Upper lobe of left lung (tissue), 6 donors: ENCODE results near the gene AQP1. TPM values are rescaled to one million over a fixed set of nuclear protein-coding genes. Genes with fewer than 3 reads are reported as not detected.

Experiments used
- ATAC-seq, 2 donors: fragments of 200-7000 bp; cut with Tn5 transposase; one replicate each; pipeline ENCODE4 v1.9.1; 2022; ENCODE audit warnings: mild to moderate bottlenecking in 2 of 2, moderate library complexity in 2 of 2; ENCODE audit not compliant: low FRiP score in 2 of 2
- DNase-seq, 2 donors: peaks; one replicate each; pipeline ENCODE4 v3.0.0-alpha.2; 2019 to 2020
- H3K27ac ChIP-seq, 4 donors: fragments of 200-600 bp; sonication (generic); one replicate each; pipeline ENCODE4 v1.5.1; 2016 to 2019
- H3K27me3 ChIP-seq, 4 donors: fragments of 200-600 bp; sonication (generic); one replicate each; pipeline ENCODE4 v1.5.1; 2017 to 2019
- H3K36me3 ChIP-seq, 4 donors: fragments of 200-600 bp; sonication (generic); one replicate each; pipeline ENCODE4 v1.5.1; 2016 to 2019
- H3K4me1 ChIP-seq, 4 donors: fragments of 200-600 bp; sonication (generic); one replicate each; pipeline ENCODE4 v1.5.1; 2018 to 2019
- H3K4me3 ChIP-seq, 4 donors: fragments of 200-600 bp; sonication (generic); one replicate each; pipeline ENCODE4 v1.5.1; 2017 to 2019; ENCODE audit warnings: mild to moderate bottlenecking in 2 of 4, moderate library complexity in 1 of 4
- H3K9me3 ChIP-seq, 4 donors: fragments of 200-600 bp; sonication (generic); one replicate each; pipeline ENCODE4 v1.5.1; 2018 to 2019
- CTCF ChIP-seq, 6 experiments: fragments of 450-650 bp in 4 of 6; fragments of 200-600 bp in 2 of 6; sonication (generic) in 2 of 6; IDR thresholded peaks; one replicate each; pipeline ENCODE4 v1.5.1; 2016 to 2019; ENCODE audit warnings: antibody characterized with exemption in 6 of 6
- EP300 ChIP-seq, 4 donors: sonication (generic); formaldehyde crosslinking; IDR thresholded peaks; one replicate each; pipeline ENCODE4 v1.5.1; 2017; ENCODE audit warnings: antibody characterized with exemption in 4 of 4, control low read depth in 2 of 4
- POLR2A ChIP-seq, 4 donors: fragments of 450-650 bp; IDR thresholded peaks; one replicate each; pipeline ENCODE4 v1.5.1; 2016 to 2017; ENCODE audit warnings: antibody characterized with exemption in 4 of 4, mild to moderate bottlenecking in 2 of 4
- POLR2AphosphoS5 ChIP-seq, 2 donors: sonication (generic); formaldehyde crosslinking; IDR thresholded peaks; one replicate each; pipeline ENCODE4 v1.5.1; 2017; ENCODE audit warnings: antibody characterized with exemption in 2 of 2
- WGBS, 2 donors: methylation state at CpG; one replicate each; pipeline ENCODE4 v1.1.5; 2017 to 2018; 5-methylcytosine and 5-hydroxymethylcytosine counted together
- total RNA-seq, 6 donors: library from RNA; depleted of rRNA in 4 of 6; stranded (reverse); fragments of >200 nt in 4 of 6; gene quantifications; one replicate each; pipeline versions ENCODE4 v1.1.0 to v1.2.1, GENCODE V29; 2016 to 2021
- donor health status: DM: no; HTN: no; CAD: no; lungs with moderate emphysema.
- donor health status: DM: no; HTN: yes; CAD: no; lungs with severe emphysema.

AQP1 gene
- total RNA-seq, 6 donors from 2014 or later = 113 to 1,228 (median 802) TPM

- no peaks in the 10 kb centered on the region for H3K9me3 ChIP-seq
- TF ChIP-seq POLR2A (IDR thresholded peaks at IDR 0.05) (peak in 1 of 4 donors; percentile 22), CTCF (IDR thresholded peaks at IDR 0.05) (no peak), POLR2AphosphoS5 (IDR thresholded peaks at IDR 0.05) (peak in 1 of 2 donors; percentile 62), EP300 (IDR thresholded peaks at IDR 0.05) (no peak)
- peak in 1 of 2 donors; percentile 40 for ATAC-seq
- H3K36me3 ChIP-seq = peaks cover 0 to 28% (median 3%) of the 10 kb centered on the region in 4 donors
- peaks cover 51 to 74% (median 52%) of the 10 kb centered on the region in 4 donors for H3K4me1 ChIP-seq
- no peak for DNase-seq
- H3K4me3 ChIP-seq = peak overlapping the region; percentile 22 to 70 (median 64)
- H3K27me3 ChIP-seq = no peaks in the 10 kb centered on the region
- WGBS, 2 donors = 33% methylated on average over 4 of the region's 4 CpGs; no CpG with 5 or more reads in 1 of the 2 donors
- H3K27ac ChIP-seq = peak overlapping the region; percentile 76 to 89 (median 83)
Observed at GRCh38 chr7:30914596-30914995, 2.9 kb downstream of the AQP1 start.

- Histone ChIP-seq H3K27me3 (no peaks in the 10 kb centered on the region), H3K36me3 (peaks cover 0 to 30% (median 5%) of the 10 kb centered on the region in 4 donors), H3K27ac (peak overlapping the region; percentile 76 to 89 (median 83)), H3K4me3 (peak overlapping the region; percentile 22 to 70 (median 64)), H3K9me3 (no peaks in the 10 kb centered on the region), H3K4me1 (peaks cover 51 to 74% (median 52%) of the 10 kb centered on the region in 4 donors)
- peak in 1 of 2 donors; percentile 2 for ATAC-seq
- no peak for TF ChIP-seq POLR2A (IDR thresholded peaks at IDR 0.05)
- peak in 1 of 4 donors; percentile 58 for TF ChIP-seq EP300 (IDR thresholded peaks at IDR 0.05)
- TF ChIP-seq POLR2AphosphoS5 (IDR thresholded peaks at IDR 0.05) = peak in 1 of 2 donors; percentile 25
- TF ChIP-seq CTCF (IDR thresholded peaks at IDR 0.05) = no peak
- WGBS, 2 donors = 39 to 47% methylated on average over 9 to 11 of the region's 11 CpGs
- DNase-seq = no peak
Observed at GRCh38 chr7:30915005-30915601, 3.5 kb downstream of the AQP1 start.

- Histone ChIP-seq H3K4me3 (peak overlapping the region; percentile 15 to 70 (median 64)), H3K36me3 (peaks cover 0 to 30% (median 6%) of the 10 kb centered on the region in 4 donors), H3K27me3 (no peaks in the 10 kb centered on the region), H3K9me3 (no peaks in the 10 kb centered on the region), H3K4me1 (peaks cover 51 to 74% (median 52%) of the 10 kb centered on the region in 4 donors), H3K27ac (peak overlapping the region; percentile 76 to 89 (median 83))
- WGBS, 2 donors = 58 to 75% methylated on average over 1 to 6 of the region's 6 CpGs
- ATAC-seq (no peak), DNase-seq (no peak)
- TF ChIP-seq POLR2A (IDR thresholded peaks at IDR 0.05) = no peak
- no peak for TF ChIP-seq EP300 (IDR thresholded peaks at IDR 0.05)
- no peak for TF ChIP-seq CTCF (IDR thresholded peaks at IDR 0.05)
- TF ChIP-seq POLR2AphosphoS5 (IDR thresholded peaks at IDR 0.05) = no peak
Observed at GRCh38 chr7:30915751-30916150, 4.1 kb downstream of the AQP1 start.

GRCh38 chr7:30916255-30916654 lies 4.6 kb downstream of the AQP1 start:
- Histone ChIP-seq H3K4me1 (peaks cover 51 to 74% (median 52%) of the 10 kb centered on the region in 4 donors), H3K36me3 (peaks cover 0 to 30% (median 6%) of the 10 kb centered on the region in 4 donors), H3K9me3 (no peaks in the 10 kb centered on the region), H3K27me3 (no peaks in the 10 kb centered on the region), H3K27ac (peak overlapping the region; percentile 76 to 89 (median 83)), H3K4me3 (peak overlapping the region; percentile 1 to 70 (median 64))
- DNase-seq (no peak), ATAC-seq (no peak)
- 34 to 40% methylated on average over 2 to 3 of the region's 3 CpGs for WGBS, 2 donors
- no peak for TF ChIP-seq EP300 (IDR thresholded peaks at IDR 0.05)
- no peak for TF ChIP-seq POLR2AphosphoS5 (IDR thresholded peaks at IDR 0.05)
- TF ChIP-seq CTCF (IDR thresholded peaks at IDR 0.05) = no peak
- no peak for TF ChIP-seq POLR2A (IDR thresholded peaks at IDR 0.05)
